ENCODE measurements around the gene PLD6.

DNA sequence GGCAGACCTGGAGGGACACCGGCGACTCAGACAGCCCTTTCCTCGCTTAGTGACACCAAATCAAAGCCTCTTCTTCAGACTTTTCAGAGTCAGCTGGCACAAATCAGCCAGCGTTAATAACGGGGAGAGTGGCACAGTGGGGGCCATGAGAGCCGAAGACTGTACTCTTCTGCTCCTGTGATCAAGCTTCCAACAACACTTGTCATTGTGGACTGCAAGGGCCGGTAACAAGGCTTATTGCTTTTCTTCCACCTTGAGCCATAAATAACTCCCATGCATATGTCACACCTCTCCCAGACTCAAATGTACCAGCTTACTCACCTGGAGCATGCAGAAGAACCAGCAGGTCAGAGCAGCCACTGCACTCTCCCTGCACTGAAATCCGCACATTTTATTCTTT is 18.0 kb upstream of the PLD6 start:
- no peak for TF ChIP-seq TAF1 (IDR thresholded peaks at IDR 0.05; ENCODE audit: borderline replicate concordance, low read depth, low read length)
- no peak for TF ChIP-seq POLR2A (IDR thresholded peaks at IDR 0.05; ENCODE audit: low read depth, low read length)
- TF ChIP-seq, protein P1, sequence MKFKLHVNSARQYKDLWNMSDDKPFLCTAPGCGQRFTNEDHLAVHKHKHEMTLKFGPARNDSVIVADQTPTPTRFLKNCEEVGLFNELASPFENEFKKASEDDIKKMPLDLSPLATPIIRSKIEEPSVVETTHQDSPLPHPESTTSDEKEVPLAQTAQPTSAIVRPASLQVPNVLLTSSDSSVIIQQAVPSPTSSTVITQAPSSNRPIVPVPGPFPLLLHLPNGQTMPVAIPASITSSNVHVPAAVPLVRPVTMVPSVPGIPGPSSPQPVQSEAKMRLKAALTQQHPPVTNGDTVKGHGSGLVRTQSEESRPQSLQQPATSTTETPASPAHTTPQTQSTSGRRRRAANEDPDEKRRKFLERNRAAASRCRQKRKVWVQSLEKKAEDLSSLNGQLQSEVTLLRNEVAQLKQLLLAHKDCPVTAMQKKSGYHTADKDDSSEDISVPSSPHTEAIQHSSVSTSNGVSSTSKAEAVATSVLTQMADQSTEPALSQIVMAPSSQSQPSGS (IDR thresholded peaks at IDR 0.05; ENCODE audit: low read length) = no peak
- TF ChIP-seq, protein P2, sequence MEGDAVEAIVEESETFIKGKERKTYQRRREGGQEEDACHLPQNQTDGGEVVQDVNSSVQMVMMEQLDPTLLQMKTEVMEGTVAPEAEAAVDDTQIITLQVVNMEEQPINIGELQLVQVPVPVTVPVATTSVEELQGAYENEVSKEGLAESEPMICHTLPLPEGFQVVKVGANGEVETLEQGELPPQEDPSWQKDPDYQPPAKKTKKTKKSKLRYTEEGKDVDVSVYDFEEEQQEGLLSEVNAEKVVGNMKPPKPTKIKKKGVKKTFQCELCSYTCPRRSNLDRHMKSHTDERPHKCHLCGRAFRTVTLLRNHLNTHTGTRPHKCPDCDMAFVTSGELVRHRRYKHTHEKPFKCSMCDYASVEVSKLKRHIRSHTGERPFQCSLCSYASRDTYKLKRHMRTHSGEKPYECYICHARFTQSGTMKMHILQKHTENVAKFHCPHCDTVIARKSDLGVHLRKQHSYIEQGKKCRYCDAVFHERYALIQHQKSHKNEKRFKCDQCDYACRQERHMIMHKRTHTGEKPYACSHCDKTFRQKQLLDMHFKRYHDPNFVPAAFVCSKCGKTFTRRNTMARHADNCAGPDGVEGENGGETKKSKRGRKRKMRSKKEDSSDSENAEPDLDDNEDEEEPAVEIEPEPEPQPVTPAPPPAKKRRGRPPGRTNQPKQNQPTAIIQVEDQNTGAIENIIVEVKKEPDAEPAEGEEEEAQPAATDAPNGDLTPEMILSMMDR (IDR thresholded peaks at IDR 0.05 in 2 of 3, conservative IDR thresholded peaks at IDR 0.05 in 1 of 3; ENCODE audit: control insufficient read depth in 2 of 3, extremely low read depth in 1 of 3, insufficient read depth in 1 of 3, low read depth in 3 of 3, low read length in 3 of 3) = no peak
- TF ChIP-seq HDAC2 (IDR thresholded peaks at IDR 0.05) = no peak
- TF ChIP-seq, protein P3, sequence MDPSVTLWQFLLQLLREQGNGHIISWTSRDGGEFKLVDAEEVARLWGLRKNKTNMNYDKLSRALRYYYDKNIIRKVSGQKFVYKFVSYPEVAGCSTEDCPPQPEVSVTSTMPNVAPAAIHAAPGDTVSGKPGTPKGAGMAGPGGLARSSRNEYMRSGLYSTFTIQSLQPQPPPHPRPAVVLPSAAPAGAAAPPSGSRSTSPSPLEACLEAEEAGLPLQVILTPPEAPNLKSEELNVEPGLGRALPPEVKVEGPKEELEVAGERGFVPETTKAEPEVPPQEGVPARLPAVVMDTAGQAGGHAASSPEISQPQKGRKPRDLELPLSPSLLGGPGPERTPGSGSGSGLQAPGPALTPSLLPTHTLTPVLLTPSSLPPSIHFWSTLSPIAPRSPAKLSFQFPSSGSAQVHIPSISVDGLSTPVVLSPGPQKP (IDR thresholded peaks at IDR 0.05; ENCODE audit: low read depth, low read length) = no peak
- no peak for TF ChIP-seq EZH2 (IDR thresholded peaks at IDR 0.05; ENCODE audit: borderline replicate concordance, control insufficient read depth, low read depth, low read length)
- no peak for TF ChIP-seq POLR2AphosphoS5 (IDR thresholded peaks at IDR 0.05; ENCODE audit: low read length)
- TF ChIP-seq BRCA1 (IDR thresholded peaks at IDR 0.05; ENCODE audit: low read depth, low read length) = no peak
- TF ChIP-seq CHD2 (IDR thresholded peaks at IDR 0.05; ENCODE audit: borderline replicate concordance, low read depth, low read length) = no peak
- TF ChIP-seq, protein P4, sequence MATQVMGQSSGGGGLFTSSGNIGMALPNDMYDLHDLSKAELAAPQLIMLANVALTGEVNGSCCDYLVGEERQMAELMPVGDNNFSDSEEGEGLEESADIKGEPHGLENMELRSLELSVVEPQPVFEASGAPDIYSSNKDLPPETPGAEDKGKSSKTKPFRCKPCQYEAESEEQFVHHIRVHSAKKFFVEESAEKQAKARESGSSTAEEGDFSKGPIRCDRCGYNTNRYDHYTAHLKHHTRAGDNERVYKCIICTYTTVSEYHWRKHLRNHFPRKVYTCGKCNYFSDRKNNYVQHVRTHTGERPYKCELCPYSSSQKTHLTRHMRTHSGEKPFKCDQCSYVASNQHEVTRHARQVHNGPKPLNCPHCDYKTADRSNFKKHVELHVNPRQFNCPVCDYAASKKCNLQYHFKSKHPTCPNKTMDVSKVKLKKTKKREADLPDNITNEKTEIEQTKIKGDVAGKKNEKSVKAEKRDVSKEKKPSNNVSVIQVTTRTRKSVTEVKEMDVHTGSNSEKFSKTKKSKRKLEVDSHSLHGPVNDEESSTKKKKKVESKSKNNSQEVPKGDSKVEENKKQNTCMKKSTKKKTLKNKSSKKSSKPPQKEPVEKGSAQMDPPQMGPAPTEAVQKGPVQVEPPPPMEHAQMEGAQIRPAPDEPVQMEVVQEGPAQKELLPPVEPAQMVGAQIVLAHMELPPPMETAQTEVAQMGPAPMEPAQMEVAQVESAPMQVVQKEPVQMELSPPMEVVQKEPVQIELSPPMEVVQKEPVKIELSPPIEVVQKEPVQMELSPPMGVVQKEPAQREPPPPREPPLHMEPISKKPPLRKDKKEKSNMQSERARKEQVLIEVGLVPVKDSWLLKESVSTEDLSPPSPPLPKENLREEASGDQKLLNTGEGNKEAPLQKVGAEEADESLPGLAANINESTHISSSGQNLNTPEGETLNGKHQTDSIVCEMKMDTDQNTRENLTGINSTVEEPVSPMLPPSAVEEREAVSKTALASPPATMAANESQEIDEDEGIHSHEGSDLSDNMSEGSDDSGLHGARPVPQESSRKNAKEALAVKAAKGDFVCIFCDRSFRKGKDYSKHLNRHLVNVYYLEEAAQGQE (IDR thresholded peaks at IDR 0.05; ENCODE audit: low read depth, low read length) = no peak

All from GM12878 (cell line).